AG08396 (cell line): Measurements from ENCODE around the gene CDH1.
"Not testable (repeated sequence)": the region's sequence is repeated elsewhere in the genome, so short reads cannot be mapped to it uniquely, and the experiment has no call there.

Experiments
- DNase-seq: peaks from one replicate; pipeline ENCODE4 v3.0.0; 2012; ENCODE audit warnings: low spot score, mixed read lengths

Gene CDH1

DNA sequence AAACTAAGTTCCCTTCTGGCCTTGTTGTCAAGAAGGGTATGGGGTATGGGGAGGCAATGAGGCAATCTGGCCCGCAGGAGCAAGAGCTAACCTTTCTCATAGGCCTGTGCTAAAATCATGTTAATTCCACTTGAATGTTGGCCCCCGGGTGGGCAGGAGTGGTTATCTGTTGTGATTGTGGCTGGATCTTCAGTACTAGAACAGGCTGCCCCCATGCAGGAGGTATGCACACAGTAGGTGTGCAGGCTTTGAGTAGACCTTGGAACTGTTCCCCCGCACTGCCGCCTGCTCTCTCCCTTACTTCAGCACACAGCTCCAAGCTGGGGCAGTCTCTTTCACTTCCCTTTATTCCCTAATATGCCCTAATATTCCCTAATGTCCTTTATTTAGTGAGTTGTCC lies 53.9 kb downstream of the CDH1 start:
- DNase-seq = no peak

DNA sequence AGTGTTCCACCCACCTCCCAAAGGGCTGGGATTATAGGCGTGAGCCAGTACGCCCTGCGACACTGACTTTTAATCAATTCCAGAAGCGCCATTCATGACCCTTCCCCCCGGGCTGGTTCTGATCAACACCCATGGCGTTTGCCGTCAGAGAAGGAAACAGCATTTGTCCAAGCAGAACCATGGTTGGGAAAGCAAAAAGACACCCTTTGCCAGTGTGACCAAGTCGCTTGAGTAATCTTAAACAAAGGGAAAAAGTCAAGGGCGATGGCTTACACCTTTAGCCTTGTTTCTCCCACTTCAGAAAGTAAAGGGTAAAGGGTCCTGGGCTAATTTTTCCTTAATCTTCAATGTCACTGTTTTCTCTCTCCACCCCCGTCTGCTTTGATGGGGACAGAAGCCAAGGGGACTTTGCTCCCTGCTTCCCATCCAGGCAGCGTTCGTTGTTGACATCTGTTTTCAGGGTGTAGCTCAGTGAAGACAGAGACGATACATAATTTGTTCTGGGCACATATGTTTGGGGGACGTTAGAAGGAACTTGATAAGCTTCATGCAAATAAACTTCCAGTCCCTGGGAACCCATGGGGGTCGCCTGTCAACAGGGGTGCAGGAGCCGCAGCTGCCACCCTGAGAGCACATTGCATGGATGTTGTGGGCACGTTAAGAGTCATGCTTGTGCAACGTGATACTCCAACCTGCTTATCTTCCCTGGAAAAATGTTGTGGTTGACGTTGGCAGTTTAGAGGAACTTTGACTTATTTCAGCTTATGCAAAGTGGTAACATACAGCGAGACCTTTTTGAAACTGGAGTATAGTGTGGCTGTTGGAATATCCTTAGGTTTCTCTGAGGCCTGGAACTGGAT lies 55.6 kb downstream of the CDH1 start:
- no peak for DNase-seq

DNA sequence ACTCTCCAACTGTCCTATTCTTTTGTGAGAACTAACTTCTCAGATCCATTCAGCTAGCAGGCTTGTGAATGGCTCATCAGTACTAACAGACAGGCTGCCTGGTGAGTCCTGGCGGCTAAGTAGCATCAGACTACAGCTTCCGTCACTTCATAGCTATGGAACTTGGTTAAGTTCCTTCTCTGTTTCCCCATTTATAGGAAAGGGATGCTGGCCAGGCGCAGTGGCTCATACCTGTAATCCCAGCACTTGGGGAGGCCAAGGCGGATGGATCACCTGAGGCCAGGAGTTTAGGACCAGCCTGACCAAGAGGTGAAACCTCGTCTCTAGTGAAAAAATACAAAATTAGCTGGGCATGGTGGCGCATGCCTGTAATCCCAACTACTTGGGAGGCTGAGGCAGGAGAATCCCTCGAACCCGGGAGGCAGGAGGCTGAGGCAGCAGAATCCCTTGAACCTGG lies 56.3 kb downstream of the CDH1 start:
- no peak for DNase-seq

DNA sequence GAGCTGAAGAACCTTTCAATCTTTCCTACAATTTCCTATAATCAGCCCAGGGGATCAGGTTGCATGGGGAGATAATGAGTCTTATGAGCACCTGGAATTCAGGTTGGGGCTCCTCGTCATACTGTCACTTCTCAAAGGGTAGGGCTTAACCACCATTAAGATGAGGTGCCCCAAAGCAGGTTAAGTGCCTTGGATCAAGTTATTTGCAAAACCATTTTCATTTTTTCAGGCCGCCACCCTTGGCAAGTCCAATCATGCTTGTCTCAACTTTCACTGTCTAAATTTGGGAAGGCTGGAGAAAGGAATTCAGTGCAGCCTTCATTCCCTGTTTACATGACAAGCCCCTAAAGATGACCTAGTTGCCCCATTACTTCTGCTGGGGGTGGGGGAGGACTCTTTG lies 61.3 kb downstream of the CDH1 start:
- DNase-seq = no peak

DNA sequence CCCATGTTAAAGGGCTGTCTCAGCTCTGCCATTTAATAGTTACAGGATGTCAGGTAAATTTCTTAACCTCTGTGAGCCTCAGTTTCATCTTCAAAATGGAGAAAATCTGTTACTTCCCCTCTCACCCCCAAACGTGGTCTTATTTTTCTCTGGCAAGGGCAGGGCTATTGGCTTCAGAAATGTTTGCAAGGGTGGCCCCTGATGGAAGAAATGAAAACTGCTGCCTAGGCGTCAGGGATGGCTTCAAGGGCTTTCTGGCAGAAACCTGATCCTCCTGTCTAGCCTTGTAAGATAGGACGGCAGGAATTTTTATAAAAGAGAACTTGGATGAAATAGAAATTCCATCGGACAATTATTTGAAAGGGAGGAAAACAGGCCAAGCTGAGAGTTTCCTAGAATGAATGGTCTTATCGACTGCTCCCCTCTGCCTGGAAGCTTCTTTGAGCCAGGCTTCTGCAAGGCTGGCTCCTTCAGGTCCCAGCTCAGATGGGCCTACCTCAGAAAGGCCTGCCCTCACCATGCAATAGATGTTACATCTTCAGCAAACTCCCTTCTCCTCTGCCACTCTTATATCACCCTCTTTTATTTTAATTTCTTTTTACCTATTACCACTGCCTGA lies 63.3 kb downstream of the CDH1 start:
- DNase-seq = peak; percentile 80

DNA sequence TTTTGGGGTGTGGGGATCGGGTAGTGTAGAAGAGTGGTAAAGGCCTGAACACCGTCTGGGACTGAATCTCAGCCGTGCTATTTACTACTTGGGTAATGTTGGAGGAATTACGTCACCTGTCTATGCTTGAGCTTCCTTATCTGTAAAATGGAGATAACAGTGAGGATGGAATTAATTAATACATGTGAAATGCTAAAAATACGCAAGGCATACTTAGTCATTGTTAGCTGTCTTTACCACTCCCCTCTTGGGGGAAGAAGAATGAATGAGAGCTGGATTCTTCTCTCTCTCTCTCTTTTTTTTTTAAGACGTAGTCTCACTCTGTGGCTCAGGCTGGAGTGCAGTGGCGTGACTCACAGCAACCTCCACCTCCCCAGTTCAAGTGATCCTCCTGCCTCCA lies 65.1 kb downstream of the CDH1 start:
- no peak for DNase-seq

DNA sequence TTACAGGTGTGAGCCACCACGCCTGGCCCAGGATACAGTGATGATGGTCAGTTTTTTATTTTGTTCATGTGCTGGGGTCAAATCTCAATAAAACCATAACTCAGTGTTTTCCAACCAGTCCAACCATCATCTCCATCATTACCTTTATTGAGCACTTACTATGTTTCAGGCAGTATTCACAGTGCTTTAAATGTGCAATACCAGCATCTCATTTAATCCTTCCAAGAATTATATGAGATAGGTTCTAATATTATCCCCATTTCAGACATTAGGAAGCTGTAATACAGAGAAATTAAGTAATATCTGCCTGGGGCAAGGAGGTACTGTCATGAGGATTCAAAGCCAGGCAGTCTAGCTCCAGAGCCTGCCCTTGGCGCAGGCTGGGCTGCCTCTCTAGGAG lies 69.3 kb downstream of the CDH1 start:
- no peak for DNase-seq

DNA sequence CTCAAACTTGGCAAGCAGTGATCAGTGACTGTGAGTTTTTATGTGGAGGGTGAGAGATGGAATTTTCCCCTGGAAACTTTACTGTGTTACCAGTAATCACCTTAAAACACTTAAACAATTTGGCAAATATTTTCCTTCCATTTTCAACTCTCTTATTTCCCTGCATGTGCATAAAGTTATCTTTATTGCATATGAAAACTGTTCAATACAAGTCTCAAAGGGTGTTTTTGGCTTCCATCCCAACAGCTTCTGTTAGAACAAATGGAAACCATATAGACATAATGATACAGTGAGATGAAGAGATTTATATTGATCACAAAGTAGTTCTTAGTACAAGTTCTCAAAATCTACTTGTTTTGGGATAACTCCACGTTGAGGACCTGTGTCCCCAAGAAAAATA lies 69.9 kb downstream of the CDH1 start:
- DNase-seq = no peak

DNA sequence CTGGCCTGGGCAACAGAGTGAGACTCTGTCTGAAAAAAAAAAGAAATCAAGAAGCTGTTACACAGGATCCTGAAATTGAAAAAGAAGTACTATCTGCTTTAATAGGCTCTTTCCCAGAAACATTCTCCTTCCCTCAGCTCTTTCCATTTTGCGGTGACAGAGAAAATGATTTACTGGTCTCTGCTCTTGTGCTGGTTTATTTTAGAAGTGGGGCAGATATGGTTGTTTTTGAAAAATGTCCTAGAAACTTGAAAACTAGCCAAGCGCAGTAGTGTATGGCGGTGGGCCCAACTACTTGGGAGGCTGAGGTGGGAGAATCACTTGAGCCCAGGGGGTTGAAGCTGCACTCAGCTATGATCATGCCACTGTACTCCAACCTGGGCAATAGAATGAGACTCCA lies 77.4 kb downstream of the CDH1 start:
- DNase-seq = no peak

DNA sequence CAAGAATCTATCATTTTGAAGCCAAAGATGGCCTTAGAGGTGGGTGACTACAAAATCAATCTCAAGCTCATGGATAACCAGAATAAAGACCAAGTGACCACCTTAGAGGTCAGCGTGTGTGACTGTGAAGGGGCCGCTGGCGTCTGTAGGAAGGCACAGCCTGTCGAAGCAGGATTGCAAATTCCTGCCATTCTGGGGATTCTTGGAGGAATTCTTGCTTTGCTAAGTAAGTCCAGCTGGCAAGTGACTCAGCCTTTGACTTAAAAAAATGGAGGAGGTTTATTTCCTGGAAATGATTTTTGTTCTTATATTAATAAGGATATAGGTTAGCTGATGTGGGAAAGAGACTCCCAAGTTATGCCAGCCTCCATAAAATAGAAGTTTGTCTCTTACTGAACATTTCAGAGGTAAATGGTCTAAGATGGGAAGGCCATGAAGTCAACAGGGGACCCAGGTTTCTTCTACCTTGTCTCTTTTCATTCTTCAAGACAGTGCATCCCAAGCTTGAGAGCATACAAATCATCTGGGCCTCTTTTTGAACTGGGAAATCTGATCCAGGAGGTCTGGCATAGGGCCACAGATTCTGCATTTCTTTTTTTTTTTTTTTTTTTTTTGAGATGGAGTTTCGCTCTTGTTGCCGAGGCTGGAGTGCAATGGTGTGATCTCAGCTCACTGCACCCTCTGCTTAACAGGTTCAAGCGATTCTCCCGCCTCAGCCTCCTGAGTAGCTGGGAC lies 86.5 kb downstream of the CDH1 start:
- DNase-seq = peak; percentile 85

DNA sequence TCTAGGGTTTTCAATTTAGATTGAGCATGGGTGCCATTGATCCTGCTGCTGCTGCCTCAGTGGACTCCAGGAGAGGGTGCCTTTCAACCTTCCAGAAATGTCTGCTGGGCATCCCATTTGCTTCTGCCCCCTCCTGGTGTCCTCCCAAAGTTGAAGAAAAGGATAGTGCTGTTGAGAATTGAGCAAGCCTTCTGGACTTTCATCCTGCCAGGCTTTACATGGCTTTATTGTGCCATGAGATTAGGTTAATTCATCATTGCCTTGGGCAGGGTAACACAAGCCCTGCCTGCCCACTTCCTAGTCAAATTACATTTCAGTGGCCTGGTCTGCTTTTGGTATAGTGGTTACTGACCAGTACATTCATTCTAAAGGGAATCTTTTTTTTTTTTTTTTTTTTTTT lies 88.3 kb downstream of the CDH1 start:
- DNase-seq = no peak

DNA sequence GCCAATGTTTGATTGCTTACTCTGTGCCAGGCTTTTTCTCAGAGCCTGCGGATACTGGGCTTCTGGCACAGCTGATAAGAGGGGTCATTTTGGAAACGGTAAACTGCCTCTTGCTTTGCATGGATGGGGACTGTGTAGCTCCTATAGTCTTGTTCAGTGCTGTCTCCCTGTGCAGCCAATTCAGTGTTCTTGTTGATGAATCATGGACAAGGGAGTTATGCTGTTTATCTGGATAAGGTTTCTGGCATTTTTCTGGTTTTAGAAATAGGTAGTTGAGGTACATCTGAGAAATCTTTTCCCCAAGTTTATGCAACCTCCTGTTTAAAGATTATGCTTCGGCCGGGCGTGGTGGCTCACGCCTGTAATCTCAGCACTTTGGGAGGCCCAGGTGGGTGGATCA lies 89.6 kb downstream of the CDH1 start:
- no peak for DNase-seq

DNA sequence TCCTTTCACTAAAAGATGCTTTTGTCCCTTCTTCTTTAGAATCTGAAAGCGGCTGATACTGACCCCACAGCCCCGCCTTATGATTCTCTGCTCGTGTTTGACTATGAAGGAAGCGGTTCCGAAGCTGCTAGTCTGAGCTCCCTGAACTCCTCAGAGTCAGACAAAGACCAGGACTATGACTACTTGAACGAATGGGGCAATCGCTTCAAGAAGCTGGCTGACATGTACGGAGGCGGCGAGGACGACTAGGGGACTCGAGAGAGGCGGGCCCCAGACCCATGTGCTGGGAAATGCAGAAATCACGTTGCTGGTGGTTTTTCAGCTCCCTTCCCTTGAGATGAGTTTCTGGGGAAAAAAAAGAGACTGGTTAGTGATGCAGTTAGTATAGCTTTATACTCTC lies 96.2 kb downstream of the CDH1 start:
- DNase-seq = no peak

DNA sequence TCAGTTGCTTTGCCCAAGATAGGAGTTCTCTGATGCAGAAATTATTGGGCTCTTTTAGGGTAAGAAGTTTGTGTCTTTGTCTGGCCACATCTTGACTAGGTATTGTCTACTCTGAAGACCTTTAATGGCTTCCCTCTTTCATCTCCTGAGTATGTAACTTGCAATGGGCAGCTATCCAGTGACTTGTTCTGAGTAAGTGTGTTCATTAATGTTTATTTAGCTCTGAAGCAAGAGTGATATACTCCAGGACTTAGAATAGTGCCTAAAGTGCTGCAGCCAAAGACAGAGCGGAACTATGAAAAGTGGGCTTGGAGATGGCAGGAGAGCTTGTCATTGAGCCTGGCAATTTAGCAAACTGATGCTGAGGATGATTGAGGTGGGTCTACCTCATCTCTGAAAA lies 97.5 kb downstream of the CDH1 start:
- no peak for DNase-seq

DNA sequence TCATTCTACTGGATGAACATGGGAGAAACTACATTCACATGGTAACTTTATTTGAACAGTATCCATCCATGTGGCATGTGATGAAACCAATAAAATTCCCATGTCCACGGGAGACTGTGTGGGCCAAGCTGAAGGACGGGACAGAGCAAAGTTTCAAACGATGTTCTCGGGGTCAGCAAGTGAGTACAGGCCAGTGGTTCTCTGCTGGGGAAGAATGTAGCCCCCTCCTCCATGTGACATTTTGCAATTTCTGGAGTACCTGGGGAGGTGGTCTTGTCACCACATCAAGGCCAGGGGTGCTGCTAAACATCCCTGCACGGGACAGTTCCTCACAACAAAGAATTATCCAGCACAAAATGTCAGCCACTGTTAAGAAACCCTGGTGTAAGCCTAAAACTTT lies 98.9 kb downstream of the CDH1 start:
- DNase-seq = no peak

DNA sequence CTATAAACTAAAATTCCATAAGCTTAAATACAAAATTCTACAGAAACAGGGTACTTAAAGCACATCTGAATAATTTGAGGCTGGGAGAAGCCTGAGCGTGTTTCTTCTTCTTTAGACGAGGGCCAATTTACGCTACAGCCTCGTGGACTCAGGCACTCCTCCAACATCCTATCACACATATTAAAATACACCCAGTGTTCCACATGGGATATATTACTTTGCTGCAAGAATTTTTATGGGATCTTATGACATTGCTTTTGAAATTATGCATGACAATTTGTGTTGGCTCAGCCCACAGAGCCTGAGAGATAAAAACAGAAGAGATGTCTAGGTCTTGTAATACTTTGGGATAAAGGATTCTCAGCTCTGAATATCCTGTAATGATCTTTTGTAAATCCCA lies 102.7 kb downstream of the CDH1 start:
- no peak for DNase-seq

DNA sequence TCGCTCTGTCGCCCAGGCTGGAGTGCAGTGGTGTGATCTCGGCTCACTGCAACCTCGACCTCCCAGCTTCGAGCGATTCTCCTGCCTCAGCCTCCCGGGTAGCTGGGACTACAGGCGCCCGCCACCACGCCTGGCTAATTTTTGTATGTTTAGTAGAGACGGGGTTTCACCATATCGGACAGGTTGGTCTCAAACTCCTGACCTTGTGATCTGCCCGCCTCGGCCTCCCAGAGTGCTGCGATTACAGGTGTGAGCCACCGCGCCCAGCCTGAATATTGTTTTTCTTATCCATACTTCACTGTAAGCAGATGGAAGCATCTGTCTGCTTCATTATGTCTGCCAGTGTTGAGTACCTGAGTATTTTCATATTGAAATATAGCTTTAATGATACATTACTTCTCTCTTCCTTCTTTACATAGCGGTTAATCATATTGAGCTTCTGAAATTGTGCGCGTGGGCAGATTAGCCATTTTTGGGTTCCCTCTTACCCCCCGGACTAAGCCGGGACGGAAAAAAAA lies 105.9 kb downstream of the CDH1 start:
- not testable (repeated sequence) for DNase-seq

DNA sequence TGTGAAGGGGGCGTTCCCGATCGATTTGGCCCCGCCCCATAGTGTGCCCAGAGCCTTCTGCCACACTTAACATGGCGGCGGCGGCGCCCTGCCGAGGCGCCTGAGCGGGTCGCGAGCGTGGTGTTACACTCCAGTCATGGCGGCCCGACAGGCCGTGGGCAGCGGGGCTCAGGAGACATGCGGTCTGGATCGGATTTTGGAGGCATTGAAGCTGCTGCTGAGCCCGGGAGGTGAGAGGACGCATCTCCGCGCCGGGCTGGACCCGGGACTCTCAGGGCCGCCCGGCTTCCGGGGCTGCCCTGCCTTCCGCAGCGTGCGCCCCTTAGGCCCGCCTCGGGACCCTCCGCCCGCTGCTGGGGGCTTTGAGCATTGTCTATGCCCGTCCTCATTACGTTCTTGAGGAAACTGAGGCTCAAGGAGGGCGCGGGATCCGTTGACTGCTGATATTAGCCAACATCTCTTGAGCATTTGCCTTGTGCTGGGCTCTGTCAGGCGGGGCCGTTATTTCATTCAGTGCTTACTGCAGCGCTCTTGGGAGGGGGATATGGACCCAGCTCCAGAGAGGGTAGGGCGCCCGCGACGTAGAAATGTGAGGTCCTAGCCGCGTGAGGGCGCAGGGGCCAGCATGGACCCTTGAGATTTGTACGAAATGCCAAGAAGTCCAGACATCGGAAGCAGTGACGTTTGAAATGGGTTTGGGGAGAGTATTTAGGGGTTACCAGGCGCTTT lies 106.6 kb downstream of the CDH1 start, which contains the start of gene TANGO6:
TSS of gene TANGO6 (plus strand) at position 50 of the 729 bp plus-strand sequence. CDS start at position 137, 87 bp downstream.
- DNase-seq = peak; percentile 91

DNA sequence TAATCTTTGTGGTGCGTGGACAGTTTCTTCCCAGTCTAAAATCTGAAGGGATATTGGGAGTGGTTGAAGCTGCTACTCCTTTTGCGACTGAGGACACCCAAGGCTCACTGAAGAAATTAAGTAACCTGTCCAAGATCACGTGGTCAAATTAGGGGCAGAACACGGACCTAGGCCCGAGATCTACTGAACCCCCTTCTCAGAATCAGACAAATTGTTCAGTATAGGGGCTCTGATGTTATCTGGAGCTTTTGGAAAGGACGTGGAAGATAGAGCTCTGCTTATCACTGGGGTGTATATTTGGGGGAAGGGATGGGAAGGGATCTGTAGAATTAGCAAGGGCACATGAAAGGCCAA lies 107.1 kb downstream of the CDH1 start:
- no peak for DNase-seq

DNA sequence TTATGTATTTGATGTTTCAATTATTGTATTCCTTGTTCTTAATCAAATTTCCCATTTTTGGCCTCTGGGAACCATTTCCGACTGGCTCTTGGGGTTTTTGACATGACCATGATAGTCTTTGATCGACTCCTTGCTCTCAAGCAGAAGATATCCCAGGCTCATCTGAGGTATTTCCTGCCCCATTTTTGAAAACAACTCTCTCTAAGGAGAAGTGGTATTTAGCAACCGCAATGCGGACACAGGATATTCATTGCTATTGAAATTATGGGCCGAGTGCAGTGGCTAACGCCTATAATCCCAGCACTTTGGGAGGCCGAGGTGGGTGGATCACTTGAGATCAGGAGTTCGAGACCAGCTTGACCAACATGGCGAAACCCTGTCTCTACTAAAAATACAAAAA lies 111.7 kb downstream of the CDH1 start:
- no peak for DNase-seq

DNA sequence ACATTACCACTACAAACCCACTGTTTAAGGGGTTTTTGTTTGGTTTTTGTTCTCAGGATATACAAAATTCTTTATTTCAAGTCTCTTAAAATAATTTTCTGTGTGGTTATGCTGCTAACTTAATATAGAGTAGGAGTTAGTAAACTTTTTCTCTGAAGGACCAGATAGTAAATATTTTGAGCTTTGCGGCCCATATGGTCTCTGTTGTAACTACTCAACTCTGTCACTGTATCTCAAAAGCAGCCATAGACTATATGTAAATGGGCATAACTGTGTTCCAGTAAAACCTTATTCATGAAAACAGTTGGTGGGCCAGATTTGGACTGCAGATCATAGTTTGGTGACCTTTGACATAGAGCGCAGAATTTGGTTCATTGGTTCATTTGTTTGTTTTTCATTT lies 113.4 kb downstream of the CDH1 start:
- no peak for DNase-seq

DNA sequence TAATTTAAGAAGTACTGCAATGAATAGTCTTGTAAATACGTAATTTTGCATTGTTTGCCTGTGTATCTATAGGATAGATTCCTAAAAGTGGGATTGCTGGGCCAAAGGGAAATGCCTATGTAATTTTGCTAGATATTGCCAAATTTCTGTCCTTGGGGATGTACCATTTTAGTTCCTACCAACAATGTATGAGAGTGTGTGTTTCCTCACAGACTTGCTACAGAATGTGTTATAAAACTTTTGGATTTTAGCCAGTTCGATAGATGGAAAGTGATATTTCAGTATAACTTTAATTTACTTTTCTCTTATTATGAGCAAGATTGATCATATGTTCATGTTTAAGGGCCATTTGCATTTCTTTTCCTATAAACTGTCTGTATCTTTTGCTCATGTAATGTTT lies 114.5 kb downstream of the CDH1 start:
- DNase-seq = no peak
